Measurements from ENCODE around the gene AP1M1.

The AP1M1 gene

DNA sequence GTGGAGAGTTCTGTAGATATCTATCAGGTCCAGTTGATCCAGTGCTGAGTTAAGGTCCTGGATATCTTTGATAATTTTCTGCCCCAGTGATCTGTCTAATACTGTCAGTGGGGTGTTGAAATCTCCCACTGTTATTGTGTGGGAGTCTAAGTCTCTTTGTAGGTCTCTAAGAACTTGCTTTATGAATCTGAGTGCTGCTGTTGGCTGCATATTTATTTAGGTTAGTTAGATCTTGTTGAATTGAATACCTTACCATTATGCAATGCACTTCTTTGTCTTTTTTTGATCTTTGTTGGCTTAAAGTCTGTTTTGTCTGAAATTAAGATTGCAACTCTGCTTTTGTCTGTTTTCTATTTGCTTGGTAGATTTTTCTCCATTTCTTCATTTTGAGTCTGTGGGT lies 15.4 kb downstream of the AP1M1 start:
- DNase-seq (ENCODE audit: low read depth): no peak
- no peak overlapping the region for H3K4me3 ChIP-seq (ENCODE audit: low read depth, low read length)
- no peak for TF ChIP-seq CTCF (IDR thresholded peaks at IDR 0.05; ENCODE audit: low read depth, low read length, missing control alignments)
- in situ Hi-C loops (cut with HindIII; ENCODE audit: low sequenced_read_pairs): loop anchor here (10.0 kb wide), 1 partner anchor 182 kb away; no protein-coding TSS in a partner anchor

DNA sequence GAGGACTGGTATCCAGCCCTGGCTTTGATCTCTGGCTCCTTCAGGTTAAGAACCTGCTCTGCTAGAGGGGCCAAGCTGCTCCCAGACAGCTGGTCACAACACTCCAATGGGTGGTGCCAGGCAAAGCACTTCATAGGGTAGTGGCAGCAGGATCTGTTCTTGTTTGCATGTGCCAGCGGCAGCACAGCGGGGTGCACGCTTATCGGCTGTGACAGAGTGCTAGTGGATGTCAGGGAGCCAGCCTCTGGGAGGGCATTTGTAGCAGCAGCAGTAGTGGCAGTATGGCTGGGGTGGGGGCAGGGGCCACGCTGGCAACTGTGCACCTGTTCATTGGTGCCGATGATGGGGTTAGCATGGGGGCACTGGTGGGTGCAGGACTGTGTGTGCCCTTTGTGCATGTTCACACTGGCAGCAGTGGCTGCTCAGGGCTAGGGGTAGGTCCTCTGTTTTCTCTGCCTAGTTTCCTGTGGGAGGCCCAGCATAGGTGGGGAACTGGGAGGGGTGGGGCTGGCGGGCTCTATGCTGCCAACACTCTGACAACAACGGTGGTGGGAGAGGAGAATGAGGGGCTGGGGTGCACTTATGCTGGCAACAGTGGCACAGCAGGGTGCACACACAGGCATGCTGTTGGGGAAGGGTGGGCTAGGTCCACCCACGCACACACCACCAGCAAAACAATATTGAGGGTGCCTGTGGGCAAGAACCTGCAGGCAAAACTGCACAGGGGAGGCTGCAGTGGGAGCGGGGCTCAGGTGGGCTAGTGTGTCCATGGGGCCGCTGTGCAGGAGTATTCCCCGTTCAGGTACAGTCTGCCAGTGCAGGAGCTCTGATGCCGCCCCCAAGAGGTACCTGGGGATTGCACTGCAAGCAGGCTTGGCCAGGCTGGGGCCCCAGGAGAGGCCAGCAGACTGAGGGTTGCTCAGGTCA lies 19.3 kb downstream of the AP1M1 start:
- no peak overlapping the region for H3K4me3 ChIP-seq (ENCODE audit: low read depth, low read length)
- no peak for DNase-seq (ENCODE audit: low read depth)
- no peak for TF ChIP-seq CTCF (IDR thresholded peaks at IDR 0.05; ENCODE audit: low read depth, low read length, missing control alignments)
- in situ Hi-C loops (cut with HindIII; ENCODE audit: low sequenced_read_pairs): loop anchor here (10.0 kb wide), 1 partner anchor 178 kb away; no protein-coding TSS in a partner anchor

DNA sequence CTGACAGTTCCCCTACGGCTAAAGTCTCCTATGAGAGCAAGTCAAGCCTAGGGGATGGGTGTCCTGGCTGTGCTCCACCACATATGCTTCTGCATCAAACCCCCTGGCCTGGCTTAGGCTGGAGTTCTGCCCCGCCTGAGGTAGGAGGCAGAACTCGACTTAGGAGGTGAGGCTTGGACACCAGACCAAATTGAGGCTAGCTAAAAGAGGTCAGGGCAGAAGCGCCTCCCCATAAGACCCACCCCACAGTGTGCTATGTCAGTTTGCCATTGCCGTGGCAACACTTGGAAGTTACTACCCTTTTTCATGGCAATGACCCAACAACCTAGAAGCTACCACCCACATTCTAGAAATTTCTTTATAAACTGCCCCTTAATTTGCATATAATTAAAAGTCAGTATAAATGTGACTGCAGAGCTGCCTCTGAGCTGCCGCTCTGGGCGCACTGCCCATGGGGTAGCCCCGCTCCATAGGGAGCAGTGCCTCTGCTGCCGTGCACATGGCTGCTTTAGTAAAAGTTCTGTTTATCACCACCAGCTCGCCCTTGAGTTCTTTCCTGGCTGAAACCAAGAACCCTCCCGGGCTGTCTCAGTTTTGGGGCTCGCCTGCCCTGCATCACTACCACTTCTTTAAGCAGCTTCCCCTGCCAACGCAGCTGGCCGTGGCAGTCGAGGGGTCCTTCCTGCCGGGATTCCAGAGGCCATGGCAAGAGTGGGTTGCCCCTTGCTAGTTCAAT lies 20.2 kb downstream of the AP1M1 start:
- no peak for TF ChIP-seq CTCF (IDR thresholded peaks at IDR 0.05; ENCODE audit: low read depth, low read length, missing control alignments)
- no peak for DNase-seq (ENCODE audit: low read depth)
- no peak overlapping the region for H3K4me3 ChIP-seq (ENCODE audit: low read depth, low read length)
- in situ Hi-C loops (cut with HindIII; ENCODE audit: low sequenced_read_pairs): loop anchor here (10.0 kb wide), 1 partner anchor 177 kb away; no protein-coding TSS in a partner anchor

GRCh38 chr19:16218851-16219250 lies 21.1 kb downstream of the AP1M1 start:
- TF ChIP-seq CTCF (IDR thresholded peaks at IDR 0.05; ENCODE audit: low read depth, low read length, missing control alignments): no peak
- DNase-seq (ENCODE audit: low read depth): no peak
- in situ Hi-C loops (cut with HindIII; ENCODE audit: low sequenced_read_pairs): loop anchor here (10.0 kb wide), 1 partner anchor 176 kb away; no protein-coding TSS in a partner anchor
- H3K4me3 ChIP-seq (ENCODE audit: low read depth, low read length): no peak overlapping the region

DNA sequence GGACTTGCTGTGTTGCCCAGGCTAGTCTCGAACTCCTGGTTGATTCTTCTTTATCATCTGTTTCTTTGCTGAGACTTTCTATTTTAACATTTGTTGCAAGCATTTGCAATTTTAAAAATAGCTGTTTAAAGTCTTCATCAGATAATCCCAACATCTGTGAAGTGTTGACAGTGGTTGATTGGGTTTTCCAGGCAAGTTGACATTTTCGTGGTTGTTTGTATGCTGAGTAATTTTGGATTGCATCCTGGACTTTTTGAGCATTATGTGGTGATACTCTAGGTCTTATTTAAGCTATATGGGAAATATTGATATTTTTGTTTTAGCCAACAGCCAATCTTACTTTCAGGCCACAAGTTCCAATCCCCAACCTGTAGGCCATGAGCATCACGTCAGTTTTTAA lies 25.1 kb downstream of the AP1M1 start:
- in situ Hi-C loops (cut with HindIII; ENCODE audit: low sequenced_read_pairs): no loop called here
- no peak overlapping the region for H3K4me3 ChIP-seq (ENCODE audit: low read depth, low read length)
- DNase-seq (ENCODE audit: low read depth): no peak
- no peak for TF ChIP-seq CTCF (IDR thresholded peaks at IDR 0.05; ENCODE audit: low read depth, low read length, missing control alignments)

- in situ Hi-C loops (cut with HindIII; ENCODE audit: low sequenced_read_pairs): no loop called here
- TF ChIP-seq CTCF (IDR thresholded peaks at IDR 0.05; ENCODE audit: low read depth, low read length, missing control alignments): no peak
- no peak overlapping the region for H3K4me3 ChIP-seq (ENCODE audit: low read depth, low read length)
- DNase-seq (ENCODE audit: low read depth): no peak
These were observed 26.0 kb downstream of the AP1M1 start for GRCh38 chr19:16223746-16224145.
